22Rv1 (cell line): ENCODE measurements around the gene COMT.

Experiments
- ZFX ChIP-seq: fragments of 450-650 bp; IDR thresholded peaks from 2 replicates; pipeline ENCODE4 v1.6.1; 2017; ENCODE audit warnings: antibody characterized with exemption, borderline replicate concordance
- TF ChIP-seq, protein P1 (sequence below): fragments of 450-650 bp; IDR thresholded peaks from 2 replicates; pipeline ENCODE4 v1.5.1; 2017; ENCODE audit warnings: mild to moderate bottlenecking

DNA sequence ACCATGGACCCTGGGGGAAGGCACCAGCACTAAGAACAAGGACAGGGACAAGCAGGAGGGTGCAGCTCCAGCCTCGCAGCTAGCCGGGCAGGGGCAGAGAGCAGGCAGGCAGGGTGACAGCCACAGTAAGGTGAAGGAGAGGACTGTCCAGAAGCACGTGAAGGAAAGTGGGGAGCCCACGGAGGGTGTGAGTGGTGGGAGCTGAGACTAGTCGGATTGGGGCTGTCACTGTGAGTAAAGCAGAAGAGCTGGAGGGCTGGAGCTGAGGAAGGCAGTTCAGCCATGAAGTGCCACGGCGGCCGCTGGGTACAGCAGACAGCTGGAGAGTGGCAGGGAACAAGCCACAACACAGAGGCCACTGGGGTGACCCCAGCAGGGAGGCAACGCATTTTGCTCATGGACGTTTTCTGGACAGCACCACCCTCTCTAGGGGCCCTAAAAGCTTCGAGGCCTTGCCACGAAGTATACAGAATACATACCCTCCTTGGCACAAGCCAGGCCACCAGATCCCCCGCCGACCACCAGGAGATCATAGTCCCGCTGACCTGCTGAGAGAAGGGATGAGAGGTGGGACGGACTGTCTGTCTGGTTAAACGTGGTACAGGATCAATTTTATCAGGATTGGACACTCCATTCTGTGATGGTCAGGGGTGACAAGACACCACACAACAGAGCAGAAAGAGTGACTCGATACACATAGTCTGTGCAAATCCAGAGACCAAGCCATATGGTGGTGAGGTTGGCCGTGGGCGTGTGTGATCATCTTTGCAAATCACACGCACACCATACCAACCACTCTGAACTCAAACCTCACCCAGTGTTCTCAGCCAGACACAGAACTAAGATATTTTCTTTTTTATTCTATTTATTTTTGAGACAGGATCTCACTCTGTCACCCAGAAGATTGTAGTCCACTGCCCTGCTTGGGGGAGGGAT, 10.8 kb upstream of the COMT start:
- TF ChIP-seq, protein P1, sequence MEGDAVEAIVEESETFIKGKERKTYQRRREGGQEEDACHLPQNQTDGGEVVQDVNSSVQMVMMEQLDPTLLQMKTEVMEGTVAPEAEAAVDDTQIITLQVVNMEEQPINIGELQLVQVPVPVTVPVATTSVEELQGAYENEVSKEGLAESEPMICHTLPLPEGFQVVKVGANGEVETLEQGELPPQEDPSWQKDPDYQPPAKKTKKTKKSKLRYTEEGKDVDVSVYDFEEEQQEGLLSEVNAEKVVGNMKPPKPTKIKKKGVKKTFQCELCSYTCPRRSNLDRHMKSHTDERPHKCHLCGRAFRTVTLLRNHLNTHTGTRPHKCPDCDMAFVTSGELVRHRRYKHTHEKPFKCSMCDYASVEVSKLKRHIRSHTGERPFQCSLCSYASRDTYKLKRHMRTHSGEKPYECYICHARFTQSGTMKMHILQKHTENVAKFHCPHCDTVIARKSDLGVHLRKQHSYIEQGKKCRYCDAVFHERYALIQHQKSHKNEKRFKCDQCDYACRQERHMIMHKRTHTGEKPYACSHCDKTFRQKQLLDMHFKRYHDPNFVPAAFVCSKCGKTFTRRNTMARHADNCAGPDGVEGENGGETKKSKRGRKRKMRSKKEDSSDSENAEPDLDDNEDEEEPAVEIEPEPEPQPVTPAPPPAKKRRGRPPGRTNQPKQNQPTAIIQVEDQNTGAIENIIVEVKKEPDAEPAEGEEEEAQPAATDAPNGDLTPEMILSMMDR: no peak
- TF ChIP-seq ZFX: no peak
